Left lobe of liver (tissue), 1 donor: ENCODE measurements around the gene NBPF4. TPM values are rescaled to one million over a fixed set of nuclear protein-coding genes. Genes with fewer than 3 reads are reported as not detected.

Source experiments
- total RNA-seq: library from RNA; stranded (reverse); gene quantifications from one replicate; pipeline ENCODE4 v1.2.1, GENCODE V29; 2021
- donor health status: DM: no; HTN: yes; CAD: no.

NBPF4 gene
- total RNA-seq, 1 donor from 2014 or later: not detected

Other genes starting within 250 kb of the NBPF4 start
- 1.6 TPM for gene SLC25A24, start 43.7 kb downstream of the NBPF4 start, total RNA-seq
- gene NBPF6, start 206.3 kb upstream of the NBPF4 start, total RNA-seq: not detected